IMR-90 (cell line): ENCODE measurements around the gene VDAC1. TPM values are rescaled to one million over a fixed set of nuclear protein-coding genes. Genes with fewer than 3 reads are reported as not detected.

ENCODE experiments used
- ATAC-seq: fragments of 200-7000 bp; cut with Tn5 transposase; 2 replicates; pipeline ENCODE4 v1.9.1; 2020; ENCODE audit warnings: low read depth, mild to moderate bottlenecking, moderate library complexity
- BruUV-seq: library from RNA; stranded (reverse); fragments of 400-500 nt; replicated peaks from 2 replicates; lab custom pipeline; 2021; lab: Mats Ljungman, UMichigan
- CTCF ChIA-PET: fragments of 300-600 bp; formaldehyde crosslinking; extraction: SDS; loops from one replicate; lab custom pipeline; 2021; ENCODE audit warnings: antibody characterized with exemption; lab: Yijun Ruan, JAX
- POLR2A ChIA-PET: fragments of 300-600 bp; sonication (Branson Sonifier 250); formaldehyde crosslinking; loops from one replicate; lab custom pipeline; 2022; ENCODE audit warnings: antibody characterized with exemption; ENCODE audit not compliant: unreplicated experiment; lab: Charles Lee
- DNase-seq: peaks from one replicate; pipeline ENCODE4 v3.0.0; 2013
- H2AFZ ChIP-seq: replicated peaks from 2 replicates; pipeline ENCODE3; 2013; ENCODE audit warnings: low read length, mild to moderate bottlenecking; ENCODE audit not compliant: poor library complexity
- H2AK5ac ChIP-seq: 2 replicates; pipeline ENCODE4 v1.6.1; 2013; ENCODE audit warnings: low read depth, low read length, inconsistent platforms
- H2AK9ac ChIP-seq: replicated peaks from 2 replicates; pipeline ENCODE3; 2013; ENCODE audit warnings: mild to moderate bottlenecking, low read depth, low read length, moderate library complexity; ENCODE audit not compliant: poor library complexity
- H2BK120ac ChIP-seq: 2 replicates; pipeline ENCODE4 v1.6.1; 2013; ENCODE audit warnings: low read depth, low read length, inconsistent platforms
- H2BK15ac ChIP-seq: 3 replicates; pipeline ENCODE4 v1.6.1; 2013; ENCODE audit warnings: low read depth, low read length, inconsistent platforms
- H2BK20ac ChIP-seq: 2 replicates; pipeline ENCODE4 v1.6.1; 2013; ENCODE audit warnings: low read depth, mild to moderate bottlenecking, inconsistent platforms, low read length, moderate library complexity
- H2BK5ac ChIP-seq: 2 replicates; pipeline ENCODE4 v1.6.1; 2013; ENCODE audit warnings: mild to moderate bottlenecking, low read depth, low read length, inconsistent platforms; ENCODE audit not compliant: poor library complexity, severe bottlenecking
- H3K14ac ChIP-seq: replicated peaks from 2 replicates; pipeline ENCODE4 v1.6.1; 2013; ENCODE audit warnings: low read depth, low read length, inconsistent platforms
- H3K18ac ChIP-seq: 2 replicates; pipeline ENCODE4 v1.6.1; 2013; ENCODE audit warnings: low read depth, low read length, control low read depth
- H3K23ac ChIP-seq: 2 replicates; pipeline ENCODE4 v1.6.1; 2013; ENCODE audit warnings: low read depth, low read length, inconsistent platforms
- H3K27ac ChIP-seq: 2 replicates; pipeline ENCODE4 v1.5.1; 2013; ENCODE audit warnings: mild to moderate bottlenecking, control low read depth, low read length; ENCODE audit not compliant: insufficient read depth
- H3K27me3 ChIP-seq: 2 replicates; pipeline ENCODE4 v1.6.1; 2013; ENCODE audit warnings: low read length; ENCODE audit not compliant: control insufficient read depth, insufficient read depth
- H3K36me3 ChIP-seq: 2 replicates; pipeline ENCODE4 v1.6.1; 2013; ENCODE audit warnings: low read length, mixed read lengths; ENCODE audit not compliant: control insufficient read depth, insufficient read depth
- H3K4ac ChIP-seq: 2 replicates; pipeline ENCODE4 v1.6.1; 2013; ENCODE audit warnings: low read depth, low read length, inconsistent platforms
- H3K4me1 ChIP-seq: 2 replicates; pipeline ENCODE4 v1.6.1; 2013; ENCODE audit warnings: low read length, mixed read lengths; ENCODE audit not compliant: control insufficient read depth, insufficient read depth
- H3K4me2 ChIP-seq: 2 replicates; pipeline ENCODE4 v1.6.1; 2013; ENCODE audit warnings: low read depth, mild to moderate bottlenecking, control low read depth, low read length, moderate library complexity
- H3K4me3 ChIP-seq: 2 replicates; pipeline ENCODE4 v1.5.1; 2013; ENCODE audit warnings: low read depth, mild to moderate bottlenecking, control low read depth, low read length, moderate library complexity; ENCODE audit not compliant: insufficient read depth
- H3K56ac ChIP-seq: 2 replicates; pipeline ENCODE4 v1.6.1; 2013; ENCODE audit warnings: low read length, inconsistent platforms; ENCODE audit not compliant: insufficient read depth; ENCODE audit errors: extremely low read depth
- H3K79me1 ChIP-seq, 2 experiments: 2 replicates each; pipeline ENCODE4 v1.6.1; 2013; ENCODE audit warnings: low read length in 2 of 2, inconsistent platforms in 1 of 2, low read depth in 1 of 2
- H3K9ac ChIP-seq: 2 replicates; pipeline ENCODE4 v1.6.1; 2013; ENCODE audit warnings: low read depth, low read length, control low read depth
- H3K9me1 ChIP-seq: 2 replicates; pipeline ENCODE4 v1.6.1; 2013; ENCODE audit warnings: low read length, inconsistent platforms; ENCODE audit not compliant: insufficient read depth
- H3K9me3 ChIP-seq: 2 replicates; pipeline ENCODE4 v1.6.1; 2013; ENCODE audit warnings: low read length; ENCODE audit not compliant: control insufficient read depth, insufficient read depth
- H4K20me1 ChIP-seq: 2 replicates; pipeline ENCODE4 v1.6.1; 2013; ENCODE audit warnings: low read length, inconsistent platforms; ENCODE audit not compliant: insufficient read depth
- H4K5ac ChIP-seq: 2 replicates; pipeline ENCODE4 v1.6.1; 2013; ENCODE audit warnings: mild to moderate bottlenecking, low read depth, low read length, control low read depth
- H4K8ac ChIP-seq, 2 experiments: 2 replicates each; pipeline ENCODE4 v1.6.1; 2013; ENCODE audit warnings: low read depth in 2 of 2, low read length in 2 of 2, control low read depth in 1 of 2, inconsistent platforms in 1 of 2
- H4K91ac ChIP-seq: 2 replicates; pipeline ENCODE4 v1.6.1; 2013; ENCODE audit warnings: low read depth, low read length, inconsistent platforms; ENCODE audit not compliant: insufficient read depth
- BHLHE40 ChIP-seq: fragments of 150-350 bp; IDR thresholded peaks from 2 replicates; pipeline ENCODE4 v1.6.1; 2016; ENCODE audit warnings: mild to moderate bottlenecking, low read depth, low read length
- CEBPB ChIP-seq: IDR thresholded peaks from 2 replicates; pipeline ENCODE4 v1.6.1; 2012; ENCODE audit warnings: low read depth, low read length, improper control_type of control experiment
- CHD1 ChIP-seq: IDR thresholded peaks from 2 replicates; pipeline ENCODE4 v1.6.1; 2012; ENCODE audit warnings: low read depth, low read length, improper control_type of control experiment
- ELK1 ChIP-seq: fragments of 150-350 bp; IDR thresholded peaks from 2 replicates; pipeline ENCODE4 v1.6.1; 2016; ENCODE audit warnings: low read depth, mild to moderate bottlenecking, low read length, moderate library complexity, borderline replicate concordance
- FOS ChIP-seq: fragments of 150-350 bp; IDR thresholded peaks from 2 replicates; pipeline ENCODE4 v1.6.1; 2016; ENCODE audit warnings: low read depth, low read length
- MAFK ChIP-seq: IDR thresholded peaks from 2 replicates; pipeline ENCODE4 v1.6.1; 2012; ENCODE audit warnings: low read depth, low read length, improper control_type of control experiment
- MAZ ChIP-seq: IDR thresholded peaks from 2 replicates; pipeline ENCODE4 v1.6.1; 2012; ENCODE audit warnings: low read depth, mild to moderate bottlenecking, low read length, improper control_type of control experiment, moderate library complexity, borderline replicate concordance
- MXI1 ChIP-seq: IDR thresholded peaks from 2 replicates; pipeline ENCODE4 v1.6.1; 2012; ENCODE audit warnings: low read depth, mild to moderate bottlenecking, low read length, moderate library complexity, borderline replicate concordance
- NFE2L2 ChIP-seq: fragments of 150-350 bp; IDR thresholded peaks from 2 replicates; pipeline ENCODE4 v1.6.1; 2016; ENCODE audit warnings: low read depth, mild to moderate bottlenecking, low read length
- POLR2A ChIP-seq: IDR thresholded peaks from 2 replicates; pipeline ENCODE4 v1.6.1; 2012; ENCODE audit warnings: mild to moderate bottlenecking, low read depth, low read length
- RAD21 ChIP-seq: IDR thresholded peaks from 2 replicates; pipeline ENCODE4 v1.6.1; 2012; ENCODE audit warnings: low read length, improper control_type of control experiment
- RFX5 ChIP-seq: IDR thresholded peaks from 2 replicates; pipeline ENCODE4 v1.8.0; 2012; ENCODE audit warnings: low read depth, mild to moderate bottlenecking, low read length, moderate library complexity
- SMC3 ChIP-seq: fragments of 150-350 bp; IDR thresholded peaks from 2 replicates; pipeline ENCODE4 v1.6.1; 2016; ENCODE audit warnings: low read depth, mild to moderate bottlenecking, antibody characterized with exemption, low read length, moderate library complexity
- WGBS, 2 experiments: methylation state at CpG; one replicate each; pipeline versions ENCODE4 v1.1.5 to v1.1.7; 2013; ENCODE audit warnings: missing lambda C conversion rate in 2 of 2; ENCODE audit not compliant: insufficient read length in 1 of 2; ENCODE audit errors: extremely low coverage in 2 of 2; 5-methylcytosine and 5-hydroxymethylcytosine counted together
- dilution Hi-C: fragments of 300-500 bp; cut with HindIII; formaldehyde crosslinking; loops from one replicate; pipeline ENCODE4 v1.14.3; 2018; ENCODE audit warnings: low sequenced_read_pairs; ENCODE audit not compliant: unreplicated experiment
- in situ Hi-C: fragments of 300-500 bp; cut with MboI; formaldehyde crosslinking; loops from 3 replicates; pipeline ENCODE4 v1.14.3; 2019; ENCODE audit warnings: low sequenced_read_pairs, inconsistent platforms, mixed read lengths
- intact Hi-C: fragments of 100-400 bp; cut with micrococcal nuclease; formaldehyde crosslinking; loops from 2 replicates; pipeline ENCODE4 v1.10.0; 2022
- polyA plus RNA-seq, 3 experiments: library from polyadenylated mRNA; depleted of rRNA; stranded (reverse); fragments of >200 nt; gene quantifications; 2 replicates each; pipeline ENCODE4 v1.2.3, GENCODE V29; 2012; ENCODE audit warnings: low replicate concordance in 1 of 3
- total RNA-seq: library from RNA; depleted of rRNA; stranded (reverse); fragments of >200 nt; gene quantifications from 2 replicates; pipeline ENCODE4 v1.2.3, GENCODE V29; 2012; rRNA removed

Gene VDAC1
- total and polyA plus RNA-seq, 2 of the 4 experiments (the other 2 are of a cell fraction): 289 to 365 TPM

GRCh38 chr5:133921979-133922378 lies 82.8 kb downstream of the VDAC1 start:
- no peak for ATAC-seq
- no peak overlapping the region for H3K27ac ChIP-seq
- no peak overlapping the region for H2AFZ ChIP-seq
- intact Hi-C loops (no loop called here), dilution Hi-C loops (no loop called here), in situ Hi-C loops (no loop called here)
- TF ChIP-seq FOS (no peak), NFE2L2 (no peak), CEBPB (no peak), ELK1 (no peak), MXI1 (no peak), BHLHE40 (no peak), CHD1 (no peak), MAFK (no peak), MAZ (no peak), POLR2A (no peak), RFX5 (no peak), RAD21 (no peak), SMC3 (no peak)
- no peak overlapping the region for H2BK15ac ChIP-seq
- no peaks in the 10 kb centered on the region for H3K4me1 ChIP-seq
- WGBS, 2 experiments: no CpG with 5 or more reads among the region's 5 CpGs
- no peak overlapping the region for H3K4ac ChIP-seq
- no peak overlapping the region for H3K4me2 ChIP-seq
- ChIA-PET CTCF (no interaction called here), POLR2A (no interaction called here)
- no peak for DNase-seq
- H4K20me1 ChIP-seq: no peaks in the 10 kb centered on the region
- H2BK20ac ChIP-seq: no peak overlapping the region
- no peak overlapping the region for H3K18ac ChIP-seq
- H3K23ac ChIP-seq: no peak overlapping the region
- H2BK5ac ChIP-seq: no peak overlapping the region
- no peak overlapping the region for H3K4me3 ChIP-seq
- no TSS peak for BruUV-seq
- no peak overlapping the region for H4K8ac ChIP-seq
- no peak overlapping the region for H3K9ac ChIP-seq
- no peak overlapping the region for H3K14ac ChIP-seq
- no peak overlapping the region for H2BK120ac ChIP-seq
- H4K91ac ChIP-seq: no peak overlapping the region
- no peak overlapping the region for H3K56ac ChIP-seq
- H3K36me3 ChIP-seq: no peaks in the 10 kb centered on the region
- no peaks in the 10 kb centered on the region for H3K9me1 ChIP-seq
- H3K9me3 ChIP-seq: no peaks in the 10 kb centered on the region
- H2AK9ac ChIP-seq: no peak overlapping the region
- H4K5ac ChIP-seq: no peak overlapping the region
- peaks cover 63% of the 10 kb centered on the region for H3K27me3 ChIP-seq
- no peaks in the 10 kb centered on the region for H3K79me1 ChIP-seq
- no peak overlapping the region for H2AK5ac ChIP-seq

Other genes with a start within 250 kb of the VDAC1 start
- gene C5orf15, start 36.4 kb downstream of the VDAC1 start, total RNA-seq: 35.1 and 54.2 TPM in 2 replicates
- 64.5 and 73.5 TPM in 2 replicates for gene C5orf15, start 36.4 kb downstream of the VDAC1 start, polyA plus RNA-seq (2012; rRNA removed)
- 0.83 and 1.3 TPM in 2 replicates for gene TCF7, start 109.7 kb upstream of the VDAC1 start, total RNA-seq
- gene TCF7, start 109.7 kb upstream of the VDAC1 start, polyA plus RNA-seq (2012; rRNA removed): 3.4 and 3.8 TPM in 2 replicates
- gene SKP1, start 172.0 kb upstream of the VDAC1 start, total RNA-seq: 206 and 360 TPM in 2 replicates
- 512 and 618 TPM in 2 replicates for gene SKP1, start 172.0 kb upstream of the VDAC1 start, polyA plus RNA-seq (2012; rRNA removed)
- gene PPP2CA, start 221.1 kb upstream of the VDAC1 start, total RNA-seq: 70.6 and 191 TPM in 2 replicates
- 53.9 and 73.6 TPM in 2 replicates for gene PPP2CA, start 221.1 kb upstream of the VDAC1 start, polyA plus RNA-seq (2012; rRNA removed)